ENCODE measurements around the gene RILPL2.
A peak's percentile ranks its signal among the peaks of the same experiment; 100 is the strongest.
"Not testable (repeated sequence)": the region's sequence is repeated elsewhere in the genome, so short reads cannot be mapped to it uniquely, and the experiment has no call there.

Gene RILPL2

DNA sequence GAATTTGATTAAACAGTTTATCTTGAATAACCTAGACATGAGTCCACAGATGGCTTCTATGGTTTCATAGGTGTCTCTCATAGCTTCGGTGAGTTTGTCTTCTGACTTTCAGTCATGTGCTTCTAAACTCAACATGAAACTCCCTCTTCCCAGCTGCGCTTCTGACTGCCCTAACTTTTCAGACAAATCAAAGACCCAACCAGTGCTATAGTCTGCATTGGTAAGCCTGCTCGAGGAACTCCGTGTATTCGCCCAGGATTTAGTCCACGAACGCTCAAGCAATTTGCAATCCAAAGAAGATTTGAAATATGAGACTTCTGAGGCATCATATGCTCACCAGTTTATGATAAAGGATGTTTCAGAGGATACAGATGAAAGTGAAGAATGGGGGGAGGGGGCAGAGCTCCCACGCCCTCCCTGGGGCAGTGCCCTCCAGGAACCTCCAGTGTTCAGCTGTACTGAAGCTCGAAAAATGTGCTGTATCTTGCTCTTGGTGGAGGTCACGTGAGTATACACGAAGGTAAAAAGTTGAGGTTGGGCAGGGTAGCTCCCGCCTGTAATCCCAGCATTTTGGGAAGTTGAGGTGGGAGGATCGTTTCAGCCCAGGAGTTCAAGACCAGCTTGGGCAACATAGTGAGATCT is 5.2 kb upstream of the RILPL2 start:
- Histone ChIP-seq H3K4me1 (ENCODE audit: insufficient read depth, low read length) (peaks cover 10% of the 10 kb centered on the region; the same call in 1 of the 2 replicates), H3K36me3 (ENCODE audit: insufficient read depth, low read length) (no peaks in the 10 kb centered on the region), H3K9ac (ENCODE audit: low read depth, low read length) (no peak overlapping the region), H3K9me3 (ENCODE audit: control insufficient read depth, insufficient read depth, low read length) (no peaks in the 10 kb centered on the region)

DNA sequence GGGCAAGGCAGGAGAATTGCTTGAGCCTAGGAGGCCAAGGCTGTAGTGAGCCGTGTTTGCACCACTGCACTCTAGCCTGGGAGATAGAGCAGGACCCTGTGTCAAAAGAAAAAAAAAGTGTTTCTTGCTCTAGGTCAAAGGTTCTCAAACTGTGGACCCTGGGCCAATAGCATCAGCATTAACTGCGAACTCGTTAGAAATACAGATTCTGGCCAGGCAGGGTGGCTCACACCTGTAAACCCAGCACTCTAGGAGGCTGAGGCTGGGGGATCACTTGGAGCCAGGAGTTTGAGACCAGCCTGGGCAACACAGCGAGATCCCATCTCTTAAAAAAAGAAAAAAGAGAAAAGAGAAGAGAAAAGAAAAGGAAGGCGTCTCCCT is 858 bp downstream of the RILPL2 start:
- peak overlapping the region; percentile 76; the same call in 1 of the 2 replicates for H3K9ac ChIP-seq (ENCODE audit: low read depth, low read length)
- H3K36me3 ChIP-seq (ENCODE audit: insufficient read depth, low read length) = no peaks in the 10 kb centered on the region
- H3K9me3 ChIP-seq (ENCODE audit: control insufficient read depth, insufficient read depth, low read length) = no peaks in the 10 kb centered on the region
- no peaks in the 10 kb centered on the region for H3K4me1 ChIP-seq (ENCODE audit: insufficient read depth, low read length)

GRCh38 chr12:123433615-123434014 is 2.9 kb downstream of the RILPL2 start:
- H3K9me3 ChIP-seq (ENCODE audit: control insufficient read depth, insufficient read depth, low read length) = no peaks in the 10 kb centered on the region
- no peak overlapping the region for H3K9ac ChIP-seq (ENCODE audit: low read depth, low read length)
- no peaks in the 10 kb centered on the region for H3K4me1 ChIP-seq (ENCODE audit: insufficient read depth, low read length)
- no peaks in the 10 kb centered on the region for H3K36me3 ChIP-seq (ENCODE audit: insufficient read depth, low read length)

DNA sequence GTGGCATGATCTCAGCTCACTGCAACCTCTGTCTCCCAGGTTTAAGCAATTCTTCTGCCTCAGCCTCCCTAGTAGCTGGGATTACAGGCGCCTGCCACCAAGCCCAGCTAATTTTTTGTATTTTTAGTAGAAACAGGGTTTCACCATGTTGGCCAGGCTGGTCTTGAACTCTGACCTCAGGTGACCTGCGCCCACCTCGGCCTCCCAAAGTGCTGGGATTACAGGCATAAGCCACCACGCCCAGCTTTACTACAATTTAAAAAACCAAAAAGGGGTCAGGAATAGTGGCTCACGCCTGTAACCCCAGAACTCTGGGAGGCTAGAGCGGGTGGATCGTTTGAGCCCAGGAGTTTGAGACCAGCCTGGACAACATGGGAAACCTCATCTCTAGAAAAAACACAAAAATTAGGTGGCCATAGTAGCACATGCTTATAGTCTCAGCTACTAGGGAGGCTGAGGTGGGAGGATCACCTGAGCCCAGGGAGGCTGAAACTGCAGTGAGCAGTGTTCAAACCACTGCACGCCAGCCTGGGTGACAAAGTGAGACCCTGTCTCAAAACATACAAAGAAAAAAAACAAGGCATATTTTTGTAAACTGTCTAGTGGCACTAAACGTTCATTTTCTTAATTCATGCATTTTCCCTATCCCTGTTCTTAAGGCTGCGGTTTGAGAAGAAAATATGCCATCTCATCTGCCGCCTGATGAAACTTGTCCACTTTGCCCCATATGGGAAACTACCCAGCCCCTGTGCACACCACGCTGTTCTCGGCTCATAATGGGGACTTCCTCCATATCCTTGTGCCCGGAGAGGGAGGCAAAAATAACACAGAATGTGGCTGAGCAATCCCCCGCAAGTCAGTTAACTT is 4.3 kb downstream of the RILPL2 start:
- not testable (repeated sequence) for H3K4me1 ChIP-seq (ENCODE audit: insufficient read depth, low read length); H3K36me3 ChIP-seq (ENCODE audit: insufficient read depth, low read length); H3K9me3 ChIP-seq (ENCODE audit: control insufficient read depth, insufficient read depth, low read length); H3K9ac ChIP-seq (ENCODE audit: low read depth, low read length)

DNA sequence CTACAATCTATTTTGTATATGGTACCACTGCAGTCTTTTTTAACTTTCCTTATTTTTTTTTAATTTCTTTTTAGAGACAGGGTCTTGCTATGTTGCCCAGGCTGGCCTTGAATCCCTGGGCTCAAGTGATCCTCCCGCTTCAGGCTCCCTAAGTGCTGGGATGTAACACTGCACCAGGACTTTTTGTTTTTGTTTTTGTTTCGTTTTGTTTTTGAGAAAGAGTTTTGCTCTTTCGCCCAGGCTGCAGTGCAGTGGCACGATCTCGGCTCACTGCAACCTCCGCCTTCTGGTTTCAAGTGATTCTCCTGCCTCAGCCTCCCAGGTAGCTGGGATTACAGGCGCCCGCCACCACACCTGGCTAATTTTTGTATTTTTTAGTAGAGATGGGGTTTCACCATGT is 7.4 kb downstream of the RILPL2 start:
- not testable (repeated sequence) for H3K9me3 ChIP-seq (ENCODE audit: control insufficient read depth, insufficient read depth, low read length); H3K4me1 ChIP-seq (ENCODE audit: insufficient read depth, low read length); H3K9ac ChIP-seq (ENCODE audit: low read depth, low read length); H3K36me3 ChIP-seq (ENCODE audit: insufficient read depth, low read length)

- H3K4me1 ChIP-seq (ENCODE audit: insufficient read depth, low read length) = no peaks in the 10 kb centered on the region
- no peaks in the 10 kb centered on the region for H3K36me3 ChIP-seq (ENCODE audit: insufficient read depth, low read length)
- no peaks in the 10 kb centered on the region for H3K9me3 ChIP-seq (ENCODE audit: control insufficient read depth, insufficient read depth, low read length)
- no peak overlapping the region for H3K9ac ChIP-seq (ENCODE audit: low read depth, low read length)
These were observed 7.9 kb downstream of the RILPL2 start for GRCh38 chr12:123428591-123428990.

DNA sequence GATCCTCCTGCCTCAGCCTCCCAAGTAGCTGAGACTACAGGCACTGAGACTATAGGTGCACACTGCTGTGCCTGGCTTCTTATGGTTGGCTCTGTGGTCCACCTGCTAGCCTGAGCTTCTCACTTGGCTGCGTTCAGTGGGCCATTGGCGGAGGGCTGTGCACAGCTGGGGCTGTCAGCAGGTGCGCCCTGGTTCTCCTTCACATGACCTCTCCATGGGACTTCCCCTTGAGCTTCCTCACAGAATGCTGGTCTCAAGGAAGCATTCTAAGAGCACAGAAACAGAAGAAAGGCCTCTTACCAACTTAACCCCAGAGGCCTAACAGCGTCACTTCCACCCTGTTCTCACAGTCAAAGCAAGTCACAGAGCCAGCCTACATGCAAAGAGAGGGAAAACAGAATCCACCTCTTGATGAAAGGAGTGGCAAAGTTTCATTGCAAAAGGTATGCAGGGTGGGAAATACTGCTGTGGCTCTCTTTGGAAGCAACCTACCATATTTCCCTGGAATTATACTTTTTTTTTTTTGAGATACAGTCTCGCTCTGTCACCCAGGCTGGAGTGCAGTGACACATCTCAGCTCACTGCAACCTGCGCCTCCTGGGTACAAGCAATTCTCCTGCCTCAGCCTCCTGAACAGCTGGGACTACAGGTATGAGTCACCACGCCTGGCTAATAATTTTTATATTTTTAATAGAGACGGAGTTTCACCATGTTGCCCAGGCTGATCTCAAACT is 9.3 kb downstream of the RILPL2 start:
- H3K9me3 ChIP-seq (ENCODE audit: control insufficient read depth, insufficient read depth, low read length) = no peaks in the 10 kb centered on the region
- no peak overlapping the region for H3K9ac ChIP-seq (ENCODE audit: low read depth, low read length)
- H3K36me3 ChIP-seq (ENCODE audit: insufficient read depth, low read length) = no peaks in the 10 kb centered on the region

GRCh38 chr12:123421314-123421713 is 15.2 kb downstream of the RILPL2 start:
- Histone ChIP-seq H3K4me1 (ENCODE audit: insufficient read depth, low read length) (no peaks in the 10 kb centered on the region), H3K9me3 (ENCODE audit: control insufficient read depth, insufficient read depth, low read length) (no peaks in the 10 kb centered on the region), H3K9ac (ENCODE audit: low read depth, low read length) (no peak overlapping the region), H3K36me3 (ENCODE audit: insufficient read depth, low read length) (no peaks in the 10 kb centered on the region)

More for the DNA sequence above, 9.3 kb downstream of the RILPL2 start:
- no peaks in the 10 kb centered on the region for H3K4me1 ChIP-seq (ENCODE audit: insufficient read depth, low read length)

- Histone ChIP-seq H3K4me1 (ENCODE audit: insufficient read depth, low read length) (no peaks in the 10 kb centered on the region), H3K9ac (ENCODE audit: low read depth, low read length) (no peak overlapping the region), H3K9me3 (ENCODE audit: control insufficient read depth, insufficient read depth, low read length) (no peaks in the 10 kb centered on the region), H3K36me3 (ENCODE audit: insufficient read depth, low read length) (peaks cover 6% of the 10 kb centered on the region)
These were observed 26.5 kb downstream of the RILPL2 start for GRCh38 chr12:123410041-123410412.

GRCh38 chr12:123409284-123410040 is 27.0 kb downstream of the RILPL2 start:
- H3K4me1 ChIP-seq (ENCODE audit: insufficient read depth, low read length); H3K9ac ChIP-seq (ENCODE audit: low read depth, low read length); H3K9me3 ChIP-seq (ENCODE audit: control insufficient read depth, insufficient read depth, low read length): not testable (repeated sequence)
- H3K36me3 ChIP-seq (ENCODE audit: insufficient read depth, low read length) = peaks cover 11% of the 10 kb centered on the region

- H3K9ac ChIP-seq (ENCODE audit: low read depth, low read length); H3K4me1 ChIP-seq (ENCODE audit: insufficient read depth, low read length); H3K9me3 ChIP-seq (ENCODE audit: control insufficient read depth, insufficient read depth, low read length): not testable (repeated sequence)
- peaks cover 20% of the 10 kb centered on the region for H3K36me3 ChIP-seq (ENCODE audit: insufficient read depth, low read length)
These were observed 27.9 kb downstream of the RILPL2 start for GRCh38 chr12:123408619-123409018.

GRCh38 chr12:123407934-123408333 is 28.6 kb downstream of the RILPL2 start:
- not testable (repeated sequence) for H3K4me1 ChIP-seq (ENCODE audit: insufficient read depth, low read length); H3K9me3 ChIP-seq (ENCODE audit: control insufficient read depth, insufficient read depth, low read length); H3K9ac ChIP-seq (ENCODE audit: low read depth, low read length)
- peaks cover 23% of the 10 kb centered on the region for H3K36me3 ChIP-seq (ENCODE audit: insufficient read depth, low read length)

DNA sequence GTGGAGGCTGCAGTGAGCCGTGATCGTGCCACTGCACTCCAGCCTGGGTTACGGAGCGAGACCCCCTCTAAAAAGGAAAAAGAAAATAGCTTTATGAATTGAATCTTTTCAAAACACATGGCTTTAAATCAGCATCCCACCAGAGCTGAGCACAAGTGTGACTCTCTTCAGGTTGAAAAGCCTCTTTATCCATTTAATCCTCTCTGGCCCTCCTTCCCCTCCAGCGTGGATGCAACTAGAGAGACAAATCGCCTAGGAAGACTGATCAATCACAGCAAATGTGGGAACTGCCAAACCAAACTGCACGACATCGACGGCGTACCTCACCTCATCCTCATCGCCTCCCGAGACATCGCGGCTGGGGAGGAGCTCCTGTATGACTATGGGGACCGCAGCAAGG is 29.2 kb downstream of the RILPL2 start:
- H3K9me3 ChIP-seq (ENCODE audit: control insufficient read depth, insufficient read depth, low read length); H3K4me1 ChIP-seq (ENCODE audit: insufficient read depth, low read length); H3K9ac ChIP-seq (ENCODE audit: low read depth, low read length): not testable (repeated sequence)
- peaks cover 23% of the 10 kb centered on the region for H3K36me3 ChIP-seq (ENCODE audit: insufficient read depth, low read length)

GRCh38 chr12:123404581-123404980 is 31.9 kb downstream of the RILPL2 start:
- Histone ChIP-seq H3K36me3 (ENCODE audit: insufficient read depth, low read length) (peaks cover 23% of the 10 kb centered on the region), H3K9me3 (ENCODE audit: control insufficient read depth, insufficient read depth, low read length) (no peaks in the 10 kb centered on the region), H3K4me1 (ENCODE audit: insufficient read depth, low read length) (no peaks in the 10 kb centered on the region), H3K9ac (ENCODE audit: low read depth, low read length) (no peak overlapping the region)
